ENCODE data around the gene ANO6. TPM values are rescaled to one million over a fixed set of nuclear protein-coding genes. Genes with fewer than 3 reads are reported as not detected.
A peak's percentile ranks its signal among the peaks of the same experiment; 100 is the strongest.

Gene ANO6
- total and polyA plus RNA-seq, 2 of the 4 experiments (the other 2 are of a cell fraction): 21.6 to 41.0 TPM

GRCh38 chr12:45353944-45354343, 138.0 kb downstream of the ANO6 start:
- Histone ChIP-seq H3K4ac (ENCODE audit: low read depth, low read length) (no peak overlapping the region), H2AK5ac (ENCODE audit: low read depth, low read length) (no peak overlapping the region), H3K4me2 (ENCODE audit: low read depth, low read length) (no peak overlapping the region), H4K5ac (ENCODE audit: low read depth, low read length) (no peak overlapping the region), H2BK15ac (ENCODE audit: low read depth, low read length) (no peak overlapping the region), H3K9me1 (ENCODE audit: insufficient read depth, low read length) (peaks cover 7% of the 10 kb centered on the region), H3K4me1 (ENCODE audit: control insufficient read depth, insufficient read depth, low read length) (peaks cover 4% of the 10 kb centered on the region; the same call in 1 of the 2 replicates), H4K20me1 (ENCODE audit: insufficient read depth, low read length) (no peaks in the 10 kb centered on the region), H2AFZ (replicated peaks; ENCODE audit: low read length, poor library complexity) (no peak overlapping the region), H3K14ac (replicated peaks; ENCODE audit: low read depth, low read length) (no peak overlapping the region), H3K23ac (ENCODE audit: low read depth, low read length) (peak overlapping the region; percentile 24; the same call in 1 of the 2 replicates), H3K79me1 (ENCODE audit: low read depth in 1 of 2, low read length in 2 of 2) (peaks cover 0 to 23% of the 10 kb centered on the region in 2 experiments; a peak in 3 of 4 replicates), H3K18ac (ENCODE audit: low read depth, low read length) (no peak overlapping the region), H4K8ac (ENCODE audit: low read depth in 2 of 2, low read length in 2 of 2) (no peak overlapping the region), H2BK120ac (ENCODE audit: low read depth, low read length) (no peak overlapping the region), H3K27me3 (ENCODE audit: control insufficient read depth, insufficient read depth, low read length) (no peaks in the 10 kb centered on the region), H2BK5ac (ENCODE audit: low read depth, low read length, poor library complexity, severe bottlenecking) (no peak overlapping the region), H3K9ac (ENCODE audit: low read depth, low read length) (no peak overlapping the region), H3K27ac (ENCODE audit: insufficient read depth, low read length) (no peak overlapping the region), H3K36me3 (ENCODE audit: control insufficient read depth, insufficient read depth, low read length) (peaks cover 13% of the 10 kb centered on the region), H3K9me3 (ENCODE audit: control insufficient read depth, insufficient read depth, low read length) (no peaks in the 10 kb centered on the region), H2BK20ac (ENCODE audit: low read depth, low read length) (no peak overlapping the region), H4K91ac (ENCODE audit: insufficient read depth, low read depth, low read length) (no peak overlapping the region), H3K4me3 (ENCODE audit: insufficient read depth, low read depth, low read length) (no peak overlapping the region), H2AK9ac (replicated peaks; ENCODE audit: low read depth, low read length, poor library complexity) (no peak overlapping the region), H3K56ac (ENCODE audit: extremely low read depth, insufficient read depth, low read length) (no peak overlapping the region)
- ChIA-PET POLR2A (ENCODE audit: unreplicated experiment) (no interaction called here), CTCF (no interaction called here)
- BruUV-seq (replicated peaks): no TSS peak
- WGBS, 2 experiments (ENCODE audit: extremely low coverage in 2 of 2, insufficient read length in 1 of 2): 80% methylated on average over 1 of the region's 2 CpGs; no CpG with 5 or more reads in 1 of the 2 experiments
- ATAC-seq (ENCODE audit: low read depth) (no peak), DNase-seq (no peak)
- in situ Hi-C loops (cut with MboI; ENCODE audit: low sequenced_read_pairs): no loop called here
- TF ChIP-seq CTCF (conservative IDR thresholded peaks at IDR 0.05; ENCODE audit: low read depth, low read length): no peak
- dilution Hi-C loops (cut with HindIII; ENCODE audit: low sequenced_read_pairs, unreplicated experiment): no loop called here
- intact Hi-C loops (cut with micrococcal nuclease): no loop called here

Measured in IMR-90 (cell line).